Colonic mucosa (tissue), 4 donors: ENCODE data around the gene RHOJ. TPM values are rescaled to one million over a fixed set of nuclear protein-coding genes. Genes with fewer than 3 reads are reported as not detected.

ENCODE experiments used
- DNase-seq: peaks from one replicate; pipeline ENCODE4 v3.0.0-alpha.2; 2020
- H3K27ac ChIP-seq: fragments of 200-600 bp; one replicate; pipeline ENCODE4 v1.8.0; 2021
- H3K27me3 ChIP-seq: fragments of 200-600 bp; one replicate; pipeline ENCODE4 v1.8.0; 2021
- H3K36me3 ChIP-seq: fragments of 200-600 bp; one replicate; pipeline ENCODE4 v1.8.0; 2021
- H3K4me1 ChIP-seq: fragments of 200-600 bp; one replicate; pipeline ENCODE4 v1.8.0; 2021; ENCODE audit warnings: mild to moderate bottlenecking
- H3K4me3 ChIP-seq: fragments of 200-600 bp; one replicate; pipeline ENCODE4 v1.8.0; 2021
- H3K9ac ChIP-seq, 2 donors: one replicate each; pipeline ENCODE4 v1.7.0; 2013; ENCODE audit warnings: control low read depth in 2 of 2, low read depth in 2 of 2, low read length in 2 of 2
- H3K9me3 ChIP-seq: fragments of 200-600 bp; one replicate; pipeline ENCODE4 v1.8.0; 2021
- intact Hi-C: fragments of 100-400 bp; cut with DNase I; formaldehyde crosslinking; loops from one replicate; pipeline ENCODE4 v1.14.1; 2022
- total RNA-seq, 2 donors: library from RNA; stranded (reverse); fragmentation: NEBNext Ultra II Directional in 1 of 2; extraction: Animal tissue kit (Norgen Biotek cat#: 25700) in 1 of 2; gene quantifications; one replicate each; pipeline ENCODE4 v1.2.1, GENCODE V29; 2021
- TF ChIP-seq, protein P1 (sequence below): fragments of 200-600 bp; IDR thresholded peaks from one replicate; pipeline ENCODE4 v1.8.0; 2022; ENCODE audit warnings: antibody characterized with exemption, mild to moderate bottlenecking
- donor health status: healthy.
- donor health status: DM: no; HTN: no; CAD: no.
- donor health status: DM: no; HTN: no; CAD: no.

RHOJ gene
- total RNA-seq, 2 donors from 2014 or later, result 3.0 to 7.6 TPM

DNA sequence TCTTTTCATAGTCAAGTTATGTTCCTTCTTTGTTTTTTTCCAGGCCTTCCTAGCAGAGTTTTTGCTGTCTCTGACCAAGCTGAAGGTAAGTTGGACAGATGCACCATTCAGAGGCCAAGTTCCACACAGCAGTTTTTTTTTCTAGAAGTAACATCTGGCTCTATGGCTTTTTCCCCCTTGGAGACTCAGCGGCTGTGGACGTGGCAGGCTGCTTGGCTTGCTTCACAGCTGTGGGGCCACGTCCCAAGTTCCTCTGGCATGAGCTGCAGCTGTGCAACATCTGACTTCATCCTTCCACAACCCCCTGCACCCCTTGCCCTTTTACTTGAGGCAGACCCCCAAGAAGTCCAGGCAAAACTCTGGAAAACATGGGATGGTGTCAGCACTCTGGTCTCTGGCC lies 24.2 kb upstream of the RHOJ start:
- Histone ChIP-seq H3K9ac (no peak overlapping the region), H3K4me1 (no peaks in the 10 kb centered on the region), H3K4me3 (no peak overlapping the region), H3K27me3 (no peaks in the 10 kb centered on the region), H3K36me3 (no peaks in the 10 kb centered on the region), H3K27ac (no peak overlapping the region), H3K9me3 (no peaks in the 10 kb centered on the region)
- TF ChIP-seq, protein P1, sequence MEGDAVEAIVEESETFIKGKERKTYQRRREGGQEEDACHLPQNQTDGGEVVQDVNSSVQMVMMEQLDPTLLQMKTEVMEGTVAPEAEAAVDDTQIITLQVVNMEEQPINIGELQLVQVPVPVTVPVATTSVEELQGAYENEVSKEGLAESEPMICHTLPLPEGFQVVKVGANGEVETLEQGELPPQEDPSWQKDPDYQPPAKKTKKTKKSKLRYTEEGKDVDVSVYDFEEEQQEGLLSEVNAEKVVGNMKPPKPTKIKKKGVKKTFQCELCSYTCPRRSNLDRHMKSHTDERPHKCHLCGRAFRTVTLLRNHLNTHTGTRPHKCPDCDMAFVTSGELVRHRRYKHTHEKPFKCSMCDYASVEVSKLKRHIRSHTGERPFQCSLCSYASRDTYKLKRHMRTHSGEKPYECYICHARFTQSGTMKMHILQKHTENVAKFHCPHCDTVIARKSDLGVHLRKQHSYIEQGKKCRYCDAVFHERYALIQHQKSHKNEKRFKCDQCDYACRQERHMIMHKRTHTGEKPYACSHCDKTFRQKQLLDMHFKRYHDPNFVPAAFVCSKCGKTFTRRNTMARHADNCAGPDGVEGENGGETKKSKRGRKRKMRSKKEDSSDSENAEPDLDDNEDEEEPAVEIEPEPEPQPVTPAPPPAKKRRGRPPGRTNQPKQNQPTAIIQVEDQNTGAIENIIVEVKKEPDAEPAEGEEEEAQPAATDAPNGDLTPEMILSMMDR, result no peak
- no peak for DNase-seq
- intact Hi-C loops, result no loop called here

DNA sequence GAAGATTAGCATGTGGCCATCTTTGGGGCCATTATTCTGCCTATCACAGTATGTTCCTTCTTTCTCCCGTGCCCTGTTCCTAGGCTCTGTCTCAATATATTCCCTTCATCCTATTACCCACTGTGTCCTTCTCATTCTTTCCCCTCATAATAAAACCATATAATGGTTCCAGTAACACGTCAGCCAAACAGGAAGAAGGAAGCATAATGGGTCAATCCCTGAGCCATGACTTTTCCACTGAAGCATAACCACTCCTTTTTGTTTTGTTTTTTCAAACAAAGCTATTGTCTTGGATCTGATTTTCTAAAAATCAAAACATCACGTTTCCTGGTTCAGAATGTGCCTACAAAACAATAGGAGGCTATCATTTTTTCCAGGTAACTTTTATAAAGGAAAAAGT lies 21.3 kb upstream of the RHOJ start:
- Histone ChIP-seq H3K4me1 (no peaks in the 10 kb centered on the region), H3K27ac (no peak overlapping the region), H3K4me3 (no peak overlapping the region), H3K27me3 (no peaks in the 10 kb centered on the region), H3K36me3 (no peaks in the 10 kb centered on the region), H3K9ac (no peak overlapping the region), H3K9me3 (no peaks in the 10 kb centered on the region)
- intact Hi-C loops, result no loop called here
- DNase-seq, result no peak
- TF ChIP-seq, protein P1, result no peak

DNA sequence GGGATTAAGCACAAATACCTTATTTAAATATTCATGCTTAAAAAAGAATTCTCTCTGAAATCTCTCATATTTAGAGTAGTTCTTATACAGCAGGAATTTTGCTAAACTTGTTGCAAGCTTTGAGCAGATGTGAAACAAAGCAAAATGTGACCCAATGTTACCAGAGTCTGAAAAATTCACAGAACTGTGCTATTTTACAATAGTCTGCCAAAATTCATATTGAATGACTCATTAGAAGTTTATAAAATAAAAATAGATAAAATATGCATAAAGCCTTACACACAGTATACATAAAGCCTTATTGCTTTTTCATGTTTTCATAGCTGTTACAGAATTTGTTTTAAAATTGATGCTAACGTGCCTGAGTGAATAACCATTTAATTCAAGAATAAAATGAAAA lies 17.8 kb upstream of the RHOJ start:
- Histone ChIP-seq H3K36me3 (no peaks in the 10 kb centered on the region), H3K4me1 (no peaks in the 10 kb centered on the region), H3K4me3 (no peak overlapping the region), H3K9me3 (no peaks in the 10 kb centered on the region), H3K9ac (no peak overlapping the region), H3K27me3 (no peaks in the 10 kb centered on the region), H3K27ac (no peak overlapping the region)
- no peak for DNase-seq
- intact Hi-C loops, result no loop called here
- TF ChIP-seq, protein P1, result no peak

DNA sequence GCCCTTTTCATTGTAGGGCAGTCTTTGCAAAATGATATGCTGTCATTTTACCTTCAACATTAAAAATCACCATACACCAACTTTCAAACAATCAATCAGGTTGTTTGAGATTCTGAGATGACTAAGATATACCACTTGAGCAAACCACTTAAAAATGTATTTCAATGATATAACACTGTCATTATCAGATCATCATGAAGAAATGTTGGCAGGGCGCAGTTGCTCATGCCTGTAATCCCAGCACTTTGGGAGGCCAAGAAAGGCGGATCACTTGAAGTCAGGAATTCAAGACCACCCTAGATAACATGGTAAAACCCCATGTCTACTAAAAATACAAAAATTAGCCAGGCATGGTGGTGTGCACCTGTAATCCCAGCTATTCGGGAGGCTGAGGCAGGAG lies 13.0 kb upstream of the RHOJ start:
- Histone ChIP-seq H3K9me3 (no peaks in the 10 kb centered on the region), H3K27ac (no peak overlapping the region), H3K4me1 (no peaks in the 10 kb centered on the region), H3K9ac (no peak overlapping the region), H3K27me3 (no peaks in the 10 kb centered on the region), H3K4me3 (no peak overlapping the region), H3K36me3 (no peaks in the 10 kb centered on the region)
- intact Hi-C loops, result no loop called here
- TF ChIP-seq, protein P1, result no peak
- no peak for DNase-seq

DNA sequence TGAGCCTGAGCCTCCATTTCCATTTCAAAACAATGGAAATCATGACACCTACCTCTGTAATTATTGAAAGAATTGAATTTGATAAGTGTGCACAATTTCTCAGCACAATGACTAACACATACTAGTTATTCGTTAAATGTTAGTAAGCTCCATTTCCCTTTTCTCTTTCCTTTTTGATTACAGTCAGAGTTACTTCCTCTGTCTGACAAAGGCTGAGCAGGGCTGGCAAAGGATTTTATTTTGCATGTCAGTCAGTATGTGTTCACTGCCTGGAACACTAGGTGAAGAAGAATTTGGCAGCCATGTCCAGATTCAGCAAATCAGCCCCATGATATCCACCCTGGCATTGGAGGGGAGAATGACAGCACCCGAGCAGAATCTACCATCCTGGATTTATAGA lies 12.2 kb upstream of the RHOJ start:
- Histone ChIP-seq H3K9me3 (no peaks in the 10 kb centered on the region), H3K27ac (no peak overlapping the region), H3K9ac (no peak overlapping the region), H3K27me3 (no peaks in the 10 kb centered on the region), H3K4me1 (no peaks in the 10 kb centered on the region), H3K4me3 (no peak overlapping the region), H3K36me3 (no peaks in the 10 kb centered on the region)
- TF ChIP-seq, protein P1, result no peak
- intact Hi-C loops, result no loop called here
- DNase-seq, result no peak

DNA sequence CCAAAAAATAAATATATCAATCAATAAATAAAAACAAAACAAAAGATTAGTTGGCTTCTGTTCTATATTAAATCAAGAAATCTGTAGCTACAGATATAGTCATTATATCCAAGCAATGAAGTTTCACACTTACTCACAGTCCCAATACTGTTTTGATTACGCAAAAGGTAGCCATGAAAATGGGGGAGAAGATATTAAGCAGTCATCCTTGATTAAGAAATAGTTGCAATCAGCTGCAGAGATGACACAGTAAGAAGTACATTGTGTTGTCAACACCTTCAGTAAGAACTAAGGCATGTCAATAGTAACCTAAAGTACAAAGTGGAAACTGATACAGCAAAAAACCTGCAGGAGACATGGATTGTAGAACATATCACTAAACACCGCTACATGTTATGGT lies 11.0 kb upstream of the RHOJ start:
- Histone ChIP-seq H3K27ac (no peak overlapping the region), H3K4me3 (no peak overlapping the region), H3K27me3 (no peaks in the 10 kb centered on the region), H3K36me3 (no peaks in the 10 kb centered on the region), H3K9me3 (no peaks in the 10 kb centered on the region), H3K4me1 (no peaks in the 10 kb centered on the region), H3K9ac (no peak overlapping the region)
- intact Hi-C loops, result no loop called here
- DNase-seq, result no peak
- TF ChIP-seq, protein P1, result no peak
